WTC11 (cell line): ENCODE data around the gene GNL2. TPM values are rescaled to one million over a fixed set of nuclear protein-coding genes. Genes with fewer than 3 reads are reported as not detected.
A peak's percentile ranks its signal among the peaks of the same experiment; 100 is the strongest.

ENCODE experiments used
- ATAC-seq: fragments of 200-7000 bp; cut with Tn5 transposase; 2 replicates; pipeline ENCODE4 v1.10.0; 2021; ENCODE audit warnings: mild to moderate bottlenecking, moderate library complexity
- CTCF ChIA-PET: fragments of 300-600 bp; sonication (Branson Sonifier 250); formaldehyde crosslinking; loops from one replicate; lab custom pipeline; 2021; ENCODE audit warnings: antibody characterized with exemption; lab: Charles Lee
- POLR2A ChIA-PET: fragments of 350-600 bp; sonication (Branson Sonifier 250); formaldehyde crosslinking; loops from one replicate; lab custom pipeline; 2021; ENCODE audit warnings: antibody characterized with exemption; lab: Charles Lee
- DNase-seq: peaks from one replicate; pipeline ENCODE4 v3.0.0; 2021; ENCODE audit warnings: low spot score
- H3K27ac Mint-ChIP-seq: 2 replicates; pipeline ENCODE4 v1.8.0; 2021; ENCODE audit warnings: mixed read lengths
- H3K27me3 Mint-ChIP-seq: 2 replicates; pipeline ENCODE4 v1.8.0; 2021; ENCODE audit warnings: low read depth, mild to moderate bottlenecking, moderate library complexity, mixed read lengths
- H3K36me3 Mint-ChIP-seq: 2 replicates; pipeline ENCODE4 v1.8.0; 2021; ENCODE audit warnings: mixed read lengths
- H3K4me1 Mint-ChIP-seq: 2 replicates; pipeline ENCODE4 v1.8.0; 2022; ENCODE audit warnings: mixed read lengths
- H3K4me3 Mint-ChIP-seq: 2 replicates; pipeline ENCODE4 v1.8.0; 2021; ENCODE audit warnings: mild to moderate bottlenecking, moderate library complexity, mixed read lengths
- H3K9me3 Mint-ChIP-seq: 2 replicates; pipeline ENCODE4 v1.8.0; 2021; ENCODE audit warnings: mixed read lengths
- ARID4B ChIP-seq: sonication (generic); formaldehyde crosslinking; IDR thresholded peaks from 2 replicates; pipeline ENCODE4 v1.8.0; 2023; ENCODE audit warnings: missing genetic modification reagents, mild to moderate bottlenecking, borderline replicate concordance
- CREB1 ChIP-seq: sonication (generic); formaldehyde crosslinking; IDR thresholded peaks from 2 replicates; pipeline ENCODE4 v1.8.0; 2023; ENCODE audit warnings: mild to moderate bottlenecking, missing genetic modification reagents
- ELF4 ChIP-seq: sonication (generic); formaldehyde crosslinking; IDR thresholded peaks from 2 replicates; pipeline ENCODE4 v1.8.1; 2022; ENCODE audit warnings: low read depth, mild to moderate bottlenecking, moderate library complexity, missing genetic modification reagents
- ETV6 ChIP-seq: sonication (generic); formaldehyde crosslinking; IDR thresholded peaks from 2 replicates; pipeline ENCODE4 v1.8.1; 2022; ENCODE audit warnings: mild to moderate bottlenecking, missing genetic modification reagents
- FOXJ3 ChIP-seq: sonication (generic); formaldehyde crosslinking; IDR thresholded peaks from 2 replicates; pipeline ENCODE4 v1.9.0; 2021; ENCODE audit warnings: missing genetic modification reagents, mild to moderate bottlenecking, borderline replicate concordance
- JUN ChIP-seq: sonication (generic); formaldehyde crosslinking; IDR thresholded peaks from 2 replicates; pipeline ENCODE4 v1.8.0; 2023; ENCODE audit warnings: mild to moderate bottlenecking, missing genetic modification reagents
- KAT7 ChIP-seq: sonication (generic); formaldehyde crosslinking; IDR thresholded peaks from 2 replicates; pipeline ENCODE4 v1.8.1; 2023; ENCODE audit warnings: missing genetic modification reagents, mild to moderate bottlenecking, borderline replicate concordance
- NR3C1 ChIP-seq: sonication (generic); formaldehyde crosslinking; conservative IDR thresholded peaks from 2 replicates; pipeline ENCODE4 v1.8.1; 2023; ENCODE audit warnings: low read depth, mild to moderate bottlenecking, missing genetic modification reagents
- OVOL2 ChIP-seq: fragments of 250-450 bp; sonication (Bioruptor Pico); IDR thresholded peaks from 2 replicates; pipeline ENCODE4 v1.9.0; 2021; ENCODE audit warnings: mild to moderate bottlenecking, borderline replicate concordance
- PRRX2 ChIP-seq: fragments of 250-450 bp; sonication (Bioruptor Pico); IDR thresholded peaks from 2 replicates; pipeline ENCODE4 v1.8.0; 2021; ENCODE audit warnings: mild to moderate bottlenecking
- TEAD4 ChIP-seq: sonication (generic); formaldehyde crosslinking; IDR thresholded peaks from 2 replicates; pipeline ENCODE4 v1.8.0; 2022; ENCODE audit warnings: mild to moderate bottlenecking, missing genetic modification reagents
- TP53 ChIP-seq: sonication (generic); formaldehyde crosslinking; IDR thresholded peaks from 2 replicates; pipeline ENCODE4 v1.8.1; 2023; ENCODE audit warnings: mild to moderate bottlenecking, missing genetic modification reagents
- USF2 ChIP-seq: sonication (generic); formaldehyde crosslinking; IDR thresholded peaks from 2 replicates; pipeline ENCODE4 v1.8.1; 2023; ENCODE audit warnings: mild to moderate bottlenecking, missing genetic modification reagents, moderate library complexity
- ZNF232 ChIP-seq: sonication (generic); formaldehyde crosslinking; IDR thresholded peaks from 2 replicates; pipeline ENCODE4 v1.8.0; 2022; ENCODE audit warnings: mild to moderate bottlenecking, missing genetic modification reagents
- ZNF263 ChIP-seq: sonication (generic); formaldehyde crosslinking; IDR thresholded peaks from 2 replicates; pipeline ENCODE4 v1.8.1; 2022; ENCODE audit warnings: low read depth, mild to moderate bottlenecking, moderate library complexity, missing genetic modification reagents
- ZNF281 ChIP-seq: sonication (generic); formaldehyde crosslinking; IDR thresholded peaks from 2 replicates; pipeline ENCODE4 v1.8.0; 2023; ENCODE audit warnings: mild to moderate bottlenecking, missing genetic modification reagents
- ZNF671 ChIP-seq: fragments of 250-450 bp; sonication (Bioruptor Pico); IDR thresholded peaks from 2 replicates; pipeline ENCODE4 v1.8.0; 2021; ENCODE audit warnings: mild to moderate bottlenecking
- total RNA-seq: library from RNA; stranded (reverse); gene quantifications from 3 replicates; pipeline ENCODE4 v1.2.3, GENCODE V29; 2021
- TF ChIP-seq, protein P1 (sequence below): fragments of 250-450 bp; sonication (Bioruptor Pico); IDR thresholded peaks from 2 replicates; pipeline ENCODE4 v1.8.0; 2021; ENCODE audit warnings: mild to moderate bottlenecking
- TF ChIP-seq, protein P2 (sequence below): sonication (generic); formaldehyde crosslinking; IDR thresholded peaks from 2 replicates; pipeline ENCODE4 v1.8.0; 2023; ENCODE audit warnings: missing genetic modification reagents
- TF ChIP-seq, protein P3 (sequence below): fragments of 250-450 bp; sonication (Bioruptor Pico); IDR thresholded peaks from 2 replicates; pipeline ENCODE4 v1.9.0; 2021; ENCODE audit warnings: mild to moderate bottlenecking

Gene GNL2
- total RNA-seq, 1 experiment from 2014 or later = 92.8 TPM

DNA sequence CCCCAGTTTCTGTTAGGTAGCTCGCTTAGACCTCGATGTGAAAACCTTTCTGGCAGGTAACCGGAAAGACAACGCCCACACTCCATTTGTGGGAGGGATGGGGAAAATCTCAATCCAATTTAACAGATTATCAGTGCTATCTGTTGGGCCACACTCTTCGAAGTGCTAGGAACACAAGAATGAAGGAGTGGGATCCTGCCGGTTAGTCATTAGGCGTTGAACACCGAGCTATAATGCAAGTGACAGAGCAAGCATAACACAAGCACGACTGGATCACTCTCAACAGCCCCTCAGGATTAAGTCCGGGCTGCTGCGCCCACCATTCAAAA lies 42.2 kb downstream of the GNL2 start:
- peak overlapping the region; percentile 98 for H3K27ac Mint-ChIP-seq
- peaks cover 9% of the 10 kb centered on the region; the same call in 1 of the 2 replicates for H3K9me3 Mint-ChIP-seq
- H3K27me3 Mint-ChIP-seq = no peaks in the 10 kb centered on the region; the same call in 1 of the 2 replicates
- no peak for DNase-seq
- no peak for ATAC-seq
- H3K36me3 Mint-ChIP-seq = peaks cover 29% of the 10 kb centered on the region
- ChIA-PET POLR2A (interaction anchor here (0.7 kb wide), 1 partner anchor 39 kb away, joined by 3 read pairs; the partner anchor contains the start of gene MEAF6), CTCF (interaction anchor here (1.0 kb wide), 2 partner anchors 39 to 66 kb away, joined by 5 to 10 read pairs; partner anchors contain the start of gene MEAF6)
- peaks cover 27% of the 10 kb centered on the region for H3K4me1 Mint-ChIP-seq
- H3K4me3 Mint-ChIP-seq = peak overlapping the region; percentile 98
- TF ChIP-seq CREB1 (CRISPR knock-in tag) = no peak
- no peak for TF ChIP-seq FOXJ3
- no peak for TF ChIP-seq PRRX2 (CRISPR knock-in tag)
- no peak for TF ChIP-seq JUN (CRISPR knock-in tag)
- no peak for TF ChIP-seq ETV6 (CRISPR knock-in tag)
- TF ChIP-seq, protein P1, sequence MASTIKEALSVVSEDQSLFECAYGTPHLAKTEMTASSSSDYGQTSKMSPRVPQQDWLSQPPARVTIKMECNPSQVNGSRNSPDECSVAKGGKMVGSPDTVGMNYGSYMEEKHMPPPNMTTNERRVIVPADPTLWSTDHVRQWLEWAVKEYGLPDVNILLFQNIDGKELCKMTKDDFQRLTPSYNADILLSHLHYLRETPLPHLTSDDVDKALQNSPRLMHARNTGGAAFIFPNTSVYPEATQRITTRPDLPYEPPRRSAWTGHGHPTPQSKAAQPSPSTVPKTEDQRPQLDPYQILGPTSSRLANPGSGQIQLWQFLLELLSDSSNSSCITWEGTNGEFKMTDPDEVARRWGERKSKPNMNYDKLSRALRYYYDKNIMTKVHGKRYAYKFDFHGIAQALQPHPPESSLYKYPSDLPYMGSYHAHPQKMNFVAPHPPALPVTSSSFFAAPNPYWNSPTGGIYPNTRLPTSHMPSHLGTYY = no peak
- no peak for TF ChIP-seq ZNF263 (CRISPR knock-in tag)
- TF ChIP-seq ZNF281 (CRISPR knock-in tag) = no peak
- no peak for TF ChIP-seq ZNF232 (CRISPR knock-in tag)
- no peak for TF ChIP-seq ARID4B (CRISPR knock-in tag)
- no peak for TF ChIP-seq ELF4 (CRISPR knock-in tag)
- no peak for TF ChIP-seq NR3C1
- no peak for TF ChIP-seq TEAD4 (CRISPR knock-in tag)
- TF ChIP-seq KAT7 (CRISPR knock-in tag) = no peak
- TF ChIP-seq OVOL2 (CRISPR knock-in tag) = no peak
- TF ChIP-seq, protein P2, sequence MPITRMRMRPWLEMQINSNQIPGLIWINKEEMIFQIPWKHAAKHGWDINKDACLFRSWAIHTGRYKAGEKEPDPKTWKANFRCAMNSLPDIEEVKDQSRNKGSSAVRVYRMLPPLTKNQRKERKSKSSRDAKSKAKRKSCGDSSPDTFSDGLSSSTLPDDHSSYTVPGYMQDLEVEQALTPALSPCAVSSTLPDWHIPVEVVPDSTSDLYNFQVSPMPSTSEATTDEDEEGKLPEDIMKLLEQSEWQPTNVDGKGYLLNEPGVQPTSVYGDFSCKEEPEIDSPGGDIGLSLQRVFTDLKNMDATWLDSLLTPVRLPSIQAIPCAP (CRISPR knock-in tag) = no peak
- TF ChIP-seq TP53 (CRISPR knock-in tag) = no peak
- TF ChIP-seq, protein P3, sequence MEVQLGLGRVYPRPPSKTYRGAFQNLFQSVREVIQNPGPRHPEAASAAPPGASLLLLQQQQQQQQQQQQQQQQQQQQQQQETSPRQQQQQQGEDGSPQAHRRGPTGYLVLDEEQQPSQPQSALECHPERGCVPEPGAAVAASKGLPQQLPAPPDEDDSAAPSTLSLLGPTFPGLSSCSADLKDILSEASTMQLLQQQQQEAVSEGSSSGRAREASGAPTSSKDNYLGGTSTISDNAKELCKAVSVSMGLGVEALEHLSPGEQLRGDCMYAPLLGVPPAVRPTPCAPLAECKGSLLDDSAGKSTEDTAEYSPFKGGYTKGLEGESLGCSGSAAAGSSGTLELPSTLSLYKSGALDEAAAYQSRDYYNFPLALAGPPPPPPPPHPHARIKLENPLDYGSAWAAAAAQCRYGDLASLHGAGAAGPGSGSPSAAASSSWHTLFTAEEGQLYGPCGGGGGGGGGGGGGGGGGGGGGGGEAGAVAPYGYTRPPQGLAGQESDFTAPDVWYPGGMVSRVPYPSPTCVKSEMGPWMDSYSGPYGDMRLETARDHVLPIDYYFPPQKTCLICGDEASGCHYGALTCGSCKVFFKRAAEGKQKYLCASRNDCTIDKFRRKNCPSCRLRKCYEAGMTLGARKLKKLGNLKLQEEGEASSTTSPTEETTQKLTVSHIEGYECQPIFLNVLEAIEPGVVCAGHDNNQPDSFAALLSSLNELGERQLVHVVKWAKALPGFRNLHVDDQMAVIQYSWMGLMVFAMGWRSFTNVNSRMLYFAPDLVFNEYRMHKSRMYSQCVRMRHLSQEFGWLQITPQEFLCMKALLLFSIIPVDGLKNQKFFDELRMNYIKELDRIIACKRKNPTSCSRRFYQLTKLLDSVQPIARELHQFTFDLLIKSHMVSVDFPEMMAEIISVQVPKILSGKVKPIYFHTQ (CRISPR knock-in tag) = no peak
- no peak for TF ChIP-seq ZNF671 (CRISPR knock-in tag)
- TF ChIP-seq USF2 = no peak
